ENCODE data around the gene CCER1.
A peak's percentile ranks its signal among the peaks of the same experiment; 100 is the strongest.

Gene CCER1

DNA sequence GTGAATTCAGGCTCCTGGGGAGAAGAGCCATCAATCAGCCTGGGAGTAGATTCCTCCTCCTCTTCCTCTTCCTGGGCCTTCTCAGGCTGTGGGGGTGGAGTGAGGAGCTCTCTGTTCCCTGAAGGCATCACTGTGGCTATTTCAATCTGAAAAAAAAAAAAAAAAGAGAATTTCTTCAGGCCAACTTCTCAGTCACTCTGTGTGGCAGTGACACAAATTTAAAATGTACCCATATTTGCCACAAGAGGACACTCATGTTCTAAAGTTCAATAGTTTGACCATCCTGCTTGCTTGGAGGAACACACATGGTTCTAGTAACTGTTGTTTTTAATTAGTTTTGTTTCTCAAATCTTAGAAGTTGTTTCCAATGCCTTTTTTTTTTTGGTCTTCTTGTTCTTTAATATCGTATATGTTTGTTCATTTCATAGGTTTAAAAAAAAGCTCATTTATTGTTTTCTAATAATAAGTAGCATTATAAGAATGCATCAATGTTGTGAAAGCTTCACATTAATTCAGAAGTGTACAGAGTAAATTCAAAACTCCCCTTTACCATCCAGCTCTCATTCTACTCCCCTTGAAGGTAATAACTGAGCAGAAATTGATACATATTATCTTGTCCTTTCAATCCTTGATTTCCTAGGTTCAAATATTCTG, 23.3 kb upstream of the CCER1 start:
- TF ChIP-seq, protein P1, sequence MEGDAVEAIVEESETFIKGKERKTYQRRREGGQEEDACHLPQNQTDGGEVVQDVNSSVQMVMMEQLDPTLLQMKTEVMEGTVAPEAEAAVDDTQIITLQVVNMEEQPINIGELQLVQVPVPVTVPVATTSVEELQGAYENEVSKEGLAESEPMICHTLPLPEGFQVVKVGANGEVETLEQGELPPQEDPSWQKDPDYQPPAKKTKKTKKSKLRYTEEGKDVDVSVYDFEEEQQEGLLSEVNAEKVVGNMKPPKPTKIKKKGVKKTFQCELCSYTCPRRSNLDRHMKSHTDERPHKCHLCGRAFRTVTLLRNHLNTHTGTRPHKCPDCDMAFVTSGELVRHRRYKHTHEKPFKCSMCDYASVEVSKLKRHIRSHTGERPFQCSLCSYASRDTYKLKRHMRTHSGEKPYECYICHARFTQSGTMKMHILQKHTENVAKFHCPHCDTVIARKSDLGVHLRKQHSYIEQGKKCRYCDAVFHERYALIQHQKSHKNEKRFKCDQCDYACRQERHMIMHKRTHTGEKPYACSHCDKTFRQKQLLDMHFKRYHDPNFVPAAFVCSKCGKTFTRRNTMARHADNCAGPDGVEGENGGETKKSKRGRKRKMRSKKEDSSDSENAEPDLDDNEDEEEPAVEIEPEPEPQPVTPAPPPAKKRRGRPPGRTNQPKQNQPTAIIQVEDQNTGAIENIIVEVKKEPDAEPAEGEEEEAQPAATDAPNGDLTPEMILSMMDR (IDR thresholded peaks at IDR 0.05; ENCODE audit: low read depth, low read length): peak; percentile 82
- no peak for TF ChIP-seq EZH2phosphoT487 (IDR thresholded peaks at IDR 0.05; ENCODE audit: low read depth)
- no peaks in the 10 kb centered on the region for H3K9me3 ChIP-seq (ENCODE audit: insufficient read depth, low read length)
- H3K4me1 ChIP-seq (ENCODE audit: low read length): peaks cover 9% of the 10 kb centered on the region
- no peak overlapping the region for H3K4me3 ChIP-seq (ENCODE audit: low read length)
- no peak overlapping the region for H2AFZ ChIP-seq (ENCODE audit: low read depth, low read length)
- no peak overlapping the region for H3K9ac ChIP-seq (ENCODE audit: low read length)
- no peaks in the 10 kb centered on the region for H3K36me3 ChIP-seq (replicated peaks; ENCODE audit: low read depth, low read length)
- H3K4me2 ChIP-seq (ENCODE audit: low read length): no peak overlapping the region
- no peaks in the 10 kb centered on the region for H3K79me2 ChIP-seq (ENCODE audit: low read length)
- no peaks in the 10 kb centered on the region for H4K20me1 ChIP-seq (ENCODE audit: insufficient read depth, low read length)
- no peaks in the 10 kb centered on the region for H3K27me3 ChIP-seq (ENCODE audit: low read depth, low read length)
- no peak overlapping the region for H3K27ac ChIP-seq (ENCODE audit: low read length)

DNA sequence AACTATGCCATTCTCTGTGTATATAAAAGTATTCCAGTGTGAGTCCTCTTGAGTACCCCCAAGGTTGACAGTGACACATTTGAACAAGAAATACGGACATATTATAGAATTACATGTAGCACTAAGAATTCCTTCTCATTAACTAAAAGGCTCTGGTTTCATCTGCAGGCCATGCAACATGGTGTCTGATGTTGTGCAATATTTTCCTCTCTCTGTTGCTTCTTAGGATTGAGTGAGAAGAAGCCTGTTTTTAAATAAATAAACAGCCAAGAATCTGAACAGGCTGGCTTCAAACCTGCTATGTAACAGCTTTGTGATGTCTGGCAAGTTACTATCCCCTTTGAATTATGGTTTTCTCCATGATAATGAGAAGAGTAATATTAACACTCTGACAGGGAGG, 22.2 kb upstream of the CCER1 start:
- Histone ChIP-seq H3K4me1 (ENCODE audit: low read length) (peaks cover 9% of the 10 kb centered on the region), H3K27ac (ENCODE audit: low read length) (no peak overlapping the region), H3K9ac (ENCODE audit: low read length) (no peak overlapping the region), H4K20me1 (ENCODE audit: insufficient read depth, low read length) (no peaks in the 10 kb centered on the region), H3K27me3 (ENCODE audit: low read depth, low read length) (no peaks in the 10 kb centered on the region), H3K4me2 (ENCODE audit: low read length) (no peak overlapping the region), H3K79me2 (ENCODE audit: low read length) (no peaks in the 10 kb centered on the region), H3K4me3 (ENCODE audit: low read length) (no peak overlapping the region), H3K9me3 (ENCODE audit: insufficient read depth, low read length) (no peaks in the 10 kb centered on the region), H2AFZ (ENCODE audit: low read depth, low read length) (no peak overlapping the region), H3K36me3 (replicated peaks; ENCODE audit: low read depth, low read length) (no peaks in the 10 kb centered on the region)
- TF ChIP-seq EZH2phosphoT487 (IDR thresholded peaks at IDR 0.05; ENCODE audit: low read depth): no peak
- TF ChIP-seq, protein P1 (IDR thresholded peaks at IDR 0.05; ENCODE audit: low read depth, low read length): no peak

DNA sequence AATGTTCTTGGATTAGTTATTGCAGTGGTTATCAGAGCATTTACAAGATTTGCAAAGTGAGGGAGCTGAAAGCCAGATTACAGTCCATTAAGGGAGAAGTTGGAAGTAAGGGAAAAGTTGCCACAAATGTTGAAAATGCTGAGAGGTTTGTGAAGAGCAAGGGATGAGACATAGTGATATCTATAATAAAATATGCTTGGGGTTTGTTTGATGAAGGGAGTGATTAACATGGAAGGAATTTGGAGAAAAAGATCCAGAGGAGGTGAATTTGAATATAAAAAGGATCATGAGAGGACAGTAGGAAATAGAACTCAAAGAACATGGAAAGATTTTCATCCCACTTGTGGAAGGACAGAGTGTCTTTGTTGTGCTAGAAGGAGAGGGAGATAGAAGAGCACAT, 19.3 kb upstream of the CCER1 start:
- no peak overlapping the region for H3K27ac ChIP-seq (ENCODE audit: low read length)
- no peak overlapping the region for H3K9ac ChIP-seq (ENCODE audit: low read length)
- H4K20me1 ChIP-seq (ENCODE audit: insufficient read depth, low read length): no peaks in the 10 kb centered on the region
- TF ChIP-seq, protein P1 (IDR thresholded peaks at IDR 0.05; ENCODE audit: low read depth, low read length): no peak
- TF ChIP-seq EZH2phosphoT487 (IDR thresholded peaks at IDR 0.05; ENCODE audit: low read depth): no peak
- H3K79me2 ChIP-seq (ENCODE audit: low read length): no peaks in the 10 kb centered on the region
- H3K4me2 ChIP-seq (ENCODE audit: low read length): no peak overlapping the region
- no peak overlapping the region for H3K4me3 ChIP-seq (ENCODE audit: low read length)
- H3K27me3 ChIP-seq (ENCODE audit: low read depth, low read length): no peaks in the 10 kb centered on the region
- H3K4me1 ChIP-seq (ENCODE audit: low read length): peaks cover 9% of the 10 kb centered on the region
- no peak overlapping the region; the same call in 1 of the 2 replicates for H2AFZ ChIP-seq (ENCODE audit: low read depth, low read length)
- no peaks in the 10 kb centered on the region for H3K9me3 ChIP-seq (ENCODE audit: insufficient read depth, low read length)
- H3K36me3 ChIP-seq (replicated peaks; ENCODE audit: low read depth, low read length): no peaks in the 10 kb centered on the region

DNA sequence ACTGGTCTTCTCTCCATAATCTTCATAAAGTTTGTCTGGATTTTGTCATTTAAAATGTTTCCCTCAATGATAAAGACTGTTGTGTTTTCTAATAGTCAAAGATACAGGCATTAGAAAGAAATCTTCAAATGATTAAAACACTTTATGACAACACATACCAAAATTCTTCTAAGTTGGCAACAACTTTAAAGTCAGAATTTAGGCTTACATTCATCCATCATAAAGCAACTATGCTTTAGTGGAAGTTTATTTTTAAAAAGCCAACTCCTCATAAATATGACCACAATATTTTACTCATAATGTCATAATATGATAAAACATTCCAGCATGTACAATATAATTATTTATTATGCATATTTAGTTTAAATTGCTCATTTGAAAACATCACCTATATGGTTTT, 17.2 kb upstream of the CCER1 start:
- no peaks in the 10 kb centered on the region for H3K27me3 ChIP-seq (ENCODE audit: low read depth, low read length)
- peaks cover 9% of the 10 kb centered on the region for H3K4me1 ChIP-seq (ENCODE audit: low read length)
- H3K9ac ChIP-seq (ENCODE audit: low read length): no peak overlapping the region
- no peaks in the 10 kb centered on the region for H3K79me2 ChIP-seq (ENCODE audit: low read length)
- H3K9me3 ChIP-seq (ENCODE audit: insufficient read depth, low read length): no peaks in the 10 kb centered on the region
- TF ChIP-seq EZH2phosphoT487 (IDR thresholded peaks at IDR 0.05; ENCODE audit: low read depth): no peak
- TF ChIP-seq, protein P1 (IDR thresholded peaks at IDR 0.05; ENCODE audit: low read depth, low read length): no peak
- no peak overlapping the region for H3K4me3 ChIP-seq (ENCODE audit: low read length)
- H3K4me2 ChIP-seq (ENCODE audit: low read length): no peak overlapping the region
- no peaks in the 10 kb centered on the region for H3K36me3 ChIP-seq (replicated peaks; ENCODE audit: low read depth, low read length)
- no peak overlapping the region for H2AFZ ChIP-seq (ENCODE audit: low read depth, low read length)
- H4K20me1 ChIP-seq (ENCODE audit: insufficient read depth, low read length): no peaks in the 10 kb centered on the region
- H3K27ac ChIP-seq (ENCODE audit: low read length): no peak overlapping the region
